Stimulated activated CD4-positive, alpha-beta T cell treated with anti-CD3 and anti-CD28 coated beads, TNF-alpha, amount 100 ng/mL, for 4 hours (primary cell): ENCODE results near the gene JAKMIP1.

ENCODE experiments used
- DNase-seq, 3 experiments: peaks; one replicate each; pipeline ENCODE4 v3.0.0-alpha.2; 2020; ENCODE audit warnings: low read depth in 3 of 3

JAKMIP1 gene

DNA sequence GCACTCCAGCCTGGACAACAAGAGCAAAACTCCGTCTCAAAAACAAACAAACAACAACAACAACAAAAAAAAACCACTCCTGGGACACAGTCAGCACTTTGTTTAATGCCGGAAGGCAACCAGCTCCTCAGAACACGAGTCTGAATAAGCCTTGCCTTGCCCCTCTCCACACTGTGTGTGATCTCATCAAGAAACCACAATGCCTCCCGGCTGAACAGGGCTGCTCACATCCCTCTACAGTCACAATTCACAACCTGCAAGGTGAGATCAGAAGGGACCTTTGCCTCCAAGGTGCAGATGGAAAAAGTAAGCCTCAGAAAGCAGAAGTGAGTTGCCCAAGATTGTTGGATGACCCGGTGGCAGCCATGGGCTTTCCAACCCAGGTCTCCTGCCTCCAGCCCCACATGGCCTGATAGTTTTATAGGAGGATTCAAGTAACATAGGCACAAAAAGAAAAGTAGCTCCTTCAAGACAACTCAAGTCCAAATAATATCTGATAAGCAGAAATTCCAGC lies 80.8 kb downstream of the JAKMIP1 start:
- DNase-seq: no peak

DNA sequence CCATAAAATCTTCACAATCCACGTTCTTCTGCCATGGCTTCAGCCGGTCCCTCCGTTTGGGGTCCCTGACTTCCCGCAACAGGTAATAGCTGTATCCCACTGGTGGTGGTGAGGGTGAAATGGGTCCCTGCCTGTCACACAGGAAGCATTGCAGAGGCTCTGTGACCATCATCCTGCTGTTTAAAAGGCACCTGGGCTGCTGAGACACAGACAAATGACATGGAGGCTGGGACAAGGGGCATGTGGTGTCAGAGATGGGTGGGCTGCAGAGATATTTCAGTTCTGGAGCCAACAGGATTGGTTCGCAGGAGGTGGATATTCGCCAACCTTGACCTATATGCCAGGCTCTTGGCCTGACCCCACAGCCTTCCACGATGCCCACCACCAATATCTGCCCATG lies 82.1 kb downstream of the JAKMIP1 start:
- no peak for DNase-seq

DNA sequence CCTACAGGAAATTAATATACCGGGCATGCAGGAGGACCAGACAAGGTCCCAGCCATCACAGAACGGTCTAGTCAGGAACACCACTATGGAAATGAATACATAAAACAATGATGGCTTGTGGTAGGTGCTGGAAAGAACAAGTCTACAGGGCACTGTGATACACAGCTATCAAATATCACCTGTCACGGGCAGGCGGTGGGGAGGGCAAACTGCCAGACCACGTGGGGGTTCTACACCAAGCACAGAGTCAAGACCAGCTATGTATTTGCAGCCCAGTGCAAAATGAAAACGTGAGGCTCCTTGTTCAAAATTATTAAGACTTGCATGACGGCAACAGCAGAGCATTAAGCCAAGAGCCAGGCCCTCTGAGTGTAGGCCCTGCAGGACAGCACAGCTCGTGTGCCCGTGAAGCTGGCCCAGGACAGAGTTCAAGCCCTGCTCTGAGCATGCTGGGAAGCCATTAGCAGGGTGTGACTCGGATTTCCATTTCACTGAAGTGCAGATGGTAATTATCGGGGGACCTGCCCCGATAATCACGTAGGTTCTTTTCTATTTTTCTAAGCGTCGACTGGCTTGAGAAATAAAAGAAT lies 83.6 kb downstream of the JAKMIP1 start:
- no peak for DNase-seq

DNA sequence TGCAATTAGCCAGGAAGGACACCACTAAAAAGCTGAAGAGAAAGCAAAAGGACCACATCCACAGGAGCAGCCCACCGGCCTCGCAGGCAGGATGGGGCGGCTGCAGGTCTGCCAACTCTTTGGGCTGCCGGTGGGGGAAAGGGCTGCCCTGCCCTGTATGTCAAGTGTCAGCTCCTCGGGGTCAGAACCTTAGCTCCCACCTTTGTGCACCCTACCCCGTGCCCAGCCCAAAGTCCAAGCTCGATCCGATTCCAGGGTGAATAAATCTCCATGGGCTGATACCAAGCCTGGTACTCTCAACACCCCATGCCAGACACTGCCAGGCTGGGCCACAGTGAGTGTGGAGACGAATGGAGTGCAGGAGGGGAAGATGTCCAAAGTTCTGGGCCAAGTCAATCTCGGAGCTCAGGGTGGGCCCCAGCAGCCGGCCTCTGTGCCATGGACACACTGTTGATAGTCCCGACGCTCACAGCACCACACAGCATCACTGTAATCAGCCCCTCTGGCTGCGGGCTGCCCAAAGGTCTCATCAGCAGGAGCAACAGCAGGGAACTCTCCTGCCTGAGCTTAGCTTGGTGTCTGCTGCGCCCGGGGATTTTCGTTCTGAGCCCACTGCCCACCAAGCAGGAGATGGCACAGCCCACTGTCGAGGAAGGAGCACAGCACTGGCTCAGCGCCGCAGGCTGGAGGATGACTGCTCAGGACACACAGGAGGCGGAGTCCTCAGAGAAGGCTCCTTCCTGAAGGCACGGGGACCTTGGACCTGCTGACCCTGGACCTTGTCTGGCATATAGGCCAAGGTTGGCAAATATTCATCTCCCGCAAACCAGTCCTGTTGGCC lies 84.4 kb downstream of the JAKMIP1 start:
- DNase-seq: no peak

DNA sequence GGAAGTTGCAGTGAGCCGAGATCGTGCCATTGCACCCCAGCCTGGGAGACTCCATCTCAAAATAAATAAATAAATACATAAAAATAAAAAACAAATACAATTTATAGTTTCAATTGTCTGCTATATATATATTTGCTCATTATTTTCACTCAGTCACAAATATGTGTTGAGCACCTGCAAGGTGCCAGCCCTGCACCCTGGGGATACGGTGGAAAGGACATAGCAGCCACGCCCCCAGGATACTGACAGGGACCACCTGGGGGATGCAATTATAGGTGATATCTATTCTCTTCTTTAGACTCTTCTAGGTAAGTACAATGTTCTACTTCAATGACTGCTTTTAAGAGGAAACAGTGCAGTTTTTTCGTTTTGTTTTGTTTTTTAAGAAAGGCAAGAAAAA lies 85.0 kb downstream of the JAKMIP1 start:
- DNase-seq: no peak

DNA sequence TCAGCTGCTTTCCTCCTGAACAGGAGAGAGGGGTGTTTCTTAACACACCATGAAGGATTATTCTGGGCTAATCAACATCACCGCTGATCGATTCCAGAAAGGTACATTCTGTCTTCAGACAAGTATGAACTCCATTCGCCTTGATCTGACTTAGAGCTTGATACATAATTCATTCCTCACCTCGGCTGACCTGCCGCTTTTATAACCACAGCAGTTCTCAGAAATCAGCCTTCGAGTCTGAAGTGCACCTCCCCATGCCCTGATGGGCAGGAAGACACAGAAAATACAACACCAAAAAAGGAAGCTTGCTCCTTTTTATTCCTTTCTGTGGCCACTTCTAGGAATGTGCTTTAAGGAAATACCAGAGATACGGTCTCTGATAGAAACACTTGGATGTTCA lies 85.7 kb downstream of the JAKMIP1 start:
- no peak for DNase-seq

DNA sequence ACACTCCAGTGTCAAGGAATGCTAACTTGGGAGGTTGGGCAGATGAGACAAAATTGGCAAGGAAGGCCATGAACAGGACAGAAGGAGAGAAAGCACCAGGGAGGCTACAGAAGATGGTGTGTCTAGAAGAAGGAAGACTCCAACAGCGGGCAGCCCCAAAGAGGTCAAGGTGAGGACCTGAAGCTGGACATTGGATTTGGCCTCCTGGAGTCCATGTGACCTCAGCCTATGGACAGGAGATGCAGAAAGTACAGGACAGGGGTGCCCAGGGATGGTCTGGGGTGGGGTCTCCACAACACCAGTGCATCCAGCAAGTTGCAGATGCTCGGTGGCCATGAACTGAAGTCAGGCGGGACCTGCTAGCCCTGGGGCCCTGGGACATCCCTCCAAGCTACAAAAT lies 86.2 kb downstream of the JAKMIP1 start:
- no peak for DNase-seq

DNA sequence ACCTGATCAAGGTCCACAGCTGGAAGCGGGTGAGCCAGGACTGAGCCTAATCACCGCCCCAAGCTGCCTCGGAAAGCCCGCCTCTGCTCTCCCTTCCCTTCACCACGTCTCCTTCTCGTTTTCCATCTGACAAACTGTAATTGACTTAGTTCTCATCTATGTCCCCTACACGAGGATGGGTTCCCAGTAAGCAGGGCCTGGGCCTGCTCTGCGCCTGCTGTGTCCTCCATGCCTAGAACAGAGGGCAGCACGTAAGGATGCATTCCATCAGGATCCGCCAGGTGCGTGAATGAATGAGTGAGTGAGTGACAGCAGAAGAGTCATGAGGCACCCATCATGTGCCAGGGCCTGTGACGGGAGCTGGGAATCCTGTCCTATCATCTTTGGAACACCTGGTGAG lies 86.7 kb downstream of the JAKMIP1 start:
- DNase-seq: no peak

DNA sequence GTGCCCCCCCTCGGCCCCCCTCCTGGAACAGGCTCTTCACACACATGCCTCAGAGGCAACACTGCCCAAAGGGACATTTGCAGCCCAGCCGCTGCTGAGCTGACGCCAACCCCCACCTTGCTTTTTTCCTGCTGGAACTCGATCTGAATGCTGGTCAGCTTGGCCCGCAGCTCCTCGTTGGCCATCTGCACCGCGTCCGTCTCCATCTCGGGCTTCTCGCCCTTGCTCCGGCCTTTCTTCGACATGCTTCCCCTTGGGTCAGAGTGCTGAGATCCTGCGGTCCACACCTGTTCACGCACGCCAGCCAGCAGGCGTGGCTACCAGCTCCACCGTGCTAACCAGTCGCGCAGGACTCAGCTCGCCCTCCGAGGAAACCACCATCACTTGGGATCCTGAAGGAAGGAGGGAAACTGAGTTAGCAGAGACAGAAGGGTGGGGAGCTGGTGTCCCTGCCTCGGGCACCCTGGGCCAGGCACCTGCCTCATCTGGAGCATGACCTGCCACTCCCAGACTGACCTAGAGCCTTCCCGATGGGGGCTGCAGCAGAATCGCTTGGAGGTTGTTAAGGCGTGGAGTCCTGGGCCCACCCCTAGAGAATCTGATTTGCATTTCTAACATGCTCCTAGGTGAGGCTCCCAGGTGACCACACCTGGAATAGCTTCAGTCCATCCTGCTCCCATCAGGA lies 87.6 kb downstream of the JAKMIP1 start:
- no peak for DNase-seq

DNA sequence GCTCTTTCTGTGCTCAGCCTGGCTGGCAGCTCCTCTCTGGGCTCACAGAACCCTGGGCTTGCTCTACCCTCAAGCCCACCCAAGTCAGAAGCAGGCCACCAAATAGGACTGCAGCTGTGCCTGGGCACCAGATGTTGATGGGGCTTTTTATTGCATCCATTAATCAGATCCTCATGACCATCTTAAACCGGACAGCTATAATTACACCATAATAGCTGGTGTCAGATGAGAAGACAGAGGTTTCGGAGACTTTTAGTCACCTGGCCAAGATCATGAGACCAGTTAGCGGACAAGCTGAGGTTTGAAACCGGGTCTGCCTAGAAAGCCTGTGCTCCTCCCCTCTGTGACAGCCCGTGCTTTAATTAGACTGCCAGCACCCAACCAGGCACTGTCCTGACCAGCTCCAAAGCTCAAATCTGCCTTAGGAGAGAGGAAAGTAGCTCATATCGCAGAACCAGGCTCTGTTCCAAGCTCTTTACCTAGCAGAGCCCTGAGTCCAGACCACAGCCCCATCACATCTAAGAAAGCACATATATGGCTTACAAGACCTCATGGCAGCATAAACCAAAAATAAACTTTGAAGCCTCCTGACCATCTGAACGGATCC lies 88.9 kb downstream of the JAKMIP1 start:
- no peak for DNase-seq

DNA sequence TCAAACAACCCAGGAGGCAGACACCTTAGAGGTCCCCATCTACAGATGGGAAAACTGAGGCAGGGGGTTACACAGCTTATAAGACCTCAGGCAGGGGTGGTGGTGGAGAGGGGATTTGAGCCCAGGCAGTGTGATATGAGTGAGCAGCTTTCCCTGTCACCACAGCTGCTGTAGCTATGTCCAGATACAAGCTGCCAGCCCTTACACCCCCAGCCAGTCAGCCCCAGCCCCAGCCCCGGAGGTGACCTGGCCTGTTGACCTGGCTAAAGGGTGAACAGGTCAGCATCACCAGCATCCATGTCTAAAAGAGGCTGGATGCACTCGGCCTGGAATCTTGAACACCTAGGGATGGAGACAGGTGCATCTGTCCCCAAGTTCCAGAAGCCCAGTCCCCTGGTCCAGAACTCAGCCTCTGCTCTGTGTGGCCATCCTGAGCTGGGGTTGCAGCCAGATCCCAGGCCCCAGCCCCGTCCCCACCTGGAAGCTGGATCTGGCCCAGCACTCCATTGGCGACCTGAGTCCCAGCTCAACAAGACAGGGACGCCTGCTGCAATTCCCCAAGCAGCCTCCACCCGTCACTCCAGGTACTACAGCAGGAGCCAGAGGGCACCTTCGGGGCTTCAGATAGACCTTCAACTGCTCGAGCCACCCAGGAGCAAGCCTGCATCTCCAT lies 89.5 kb downstream of the JAKMIP1 start:
- no peak for DNase-seq

DNA sequence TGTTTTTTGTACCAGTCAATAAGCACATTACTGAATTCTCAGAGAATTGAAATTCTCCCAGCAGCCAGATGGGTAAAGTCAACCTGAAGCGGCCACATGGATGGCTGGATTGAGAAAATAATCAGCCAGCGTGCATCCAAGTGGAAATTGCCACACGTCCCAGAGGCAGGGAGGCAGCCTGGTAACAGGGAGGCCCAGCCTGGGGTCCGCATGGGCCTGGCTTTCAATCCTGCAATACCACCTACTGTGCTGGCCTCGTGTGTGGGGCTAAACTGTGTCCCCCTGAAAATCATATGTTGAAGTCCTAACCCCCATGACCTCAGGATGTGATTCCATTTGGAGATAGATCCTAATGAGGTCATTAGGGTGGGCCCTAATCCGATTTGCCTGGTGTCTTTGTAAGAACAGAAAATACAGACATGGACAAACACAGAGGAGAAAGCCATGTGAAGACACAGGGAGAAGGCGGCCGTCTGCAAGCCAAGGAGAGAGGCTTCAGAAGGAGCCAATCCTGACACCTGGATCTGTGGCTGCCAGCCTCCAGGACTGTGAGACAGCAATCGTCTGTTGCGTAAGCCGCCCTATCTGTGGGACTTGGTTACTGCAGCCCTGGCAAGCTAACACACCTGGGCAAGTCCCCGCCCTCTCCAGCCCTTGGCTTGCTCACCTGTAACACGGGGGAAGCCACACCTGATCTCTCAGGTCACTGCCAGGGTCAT lies 90.3 kb downstream of the JAKMIP1 start:
- no peak for DNase-seq

DNA sequence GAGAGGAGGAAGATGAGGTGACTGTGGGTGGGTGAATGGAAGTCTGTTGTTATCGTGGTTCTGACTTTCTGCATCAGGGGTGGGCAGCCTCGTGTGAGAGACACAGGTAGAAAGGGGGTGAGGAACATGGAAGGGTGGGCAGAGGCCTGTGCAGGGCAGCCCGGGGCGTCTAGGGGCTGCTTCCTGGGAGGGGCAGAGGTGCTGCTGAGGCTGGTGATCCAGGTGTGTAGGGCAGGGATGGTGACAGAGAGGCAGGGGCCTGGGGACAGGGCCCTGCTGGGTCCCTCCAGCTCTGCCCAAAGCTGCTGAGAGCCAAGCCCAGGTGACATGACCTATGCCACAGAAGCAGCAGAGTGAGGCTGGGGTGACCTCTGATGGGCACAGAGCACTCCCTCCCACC lies 92.5 kb downstream of the JAKMIP1 start:
- DNase-seq: no peak

DNA sequence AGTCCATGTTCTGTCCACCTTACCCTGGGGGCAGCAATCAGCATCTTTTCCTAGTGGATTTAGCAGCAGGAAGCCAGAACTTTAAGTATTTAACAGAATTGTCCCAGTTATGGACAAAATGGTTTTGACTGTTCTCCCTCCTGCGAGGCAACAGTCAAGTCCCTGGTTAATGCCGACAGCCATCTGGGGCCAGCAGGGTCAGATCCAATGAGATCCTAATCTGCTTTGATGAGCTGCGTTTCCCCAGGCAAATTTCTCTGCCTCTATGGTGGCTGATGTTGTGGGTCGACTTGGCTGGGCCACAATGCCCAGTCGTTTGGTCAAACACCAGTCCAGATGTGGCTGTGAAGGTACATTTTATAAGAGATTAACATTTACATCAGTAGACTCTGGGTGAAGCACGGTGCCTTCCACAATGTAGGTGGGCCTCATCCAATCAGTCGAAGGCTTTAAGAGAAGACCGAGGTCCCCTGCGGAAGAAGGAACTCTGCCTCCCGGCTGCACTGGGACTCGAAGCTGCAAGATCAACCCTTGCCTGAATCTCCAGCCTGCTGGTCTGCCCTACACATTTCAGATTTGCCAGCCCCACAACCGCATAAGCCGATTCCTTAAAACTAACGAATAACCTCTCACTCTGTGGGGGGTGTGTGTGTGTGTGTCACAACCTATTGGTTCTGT lies 93.1 kb downstream of the JAKMIP1 start:
- DNase-seq: no peak

DNA sequence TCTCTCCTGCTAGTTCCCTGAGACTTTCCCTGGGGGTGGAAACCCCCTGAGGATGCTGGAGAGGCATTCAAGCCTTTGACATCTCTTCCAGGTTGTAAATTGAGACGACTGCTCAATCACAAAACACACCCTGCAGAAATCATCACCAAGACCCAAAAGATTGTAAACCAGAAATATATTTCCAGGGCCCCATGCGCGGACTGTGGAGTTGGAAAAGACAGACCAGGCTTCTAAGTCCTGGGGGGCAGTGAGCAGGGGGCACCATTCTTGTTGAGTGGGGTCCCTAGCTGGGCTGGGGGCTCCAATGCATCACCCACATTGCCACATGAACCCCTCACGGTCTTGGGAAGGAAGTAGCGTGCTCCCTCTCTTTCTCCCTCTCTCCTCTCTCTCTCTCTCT lies 94.2 kb downstream of the JAKMIP1 start:
- no peak for DNase-seq

DNA sequence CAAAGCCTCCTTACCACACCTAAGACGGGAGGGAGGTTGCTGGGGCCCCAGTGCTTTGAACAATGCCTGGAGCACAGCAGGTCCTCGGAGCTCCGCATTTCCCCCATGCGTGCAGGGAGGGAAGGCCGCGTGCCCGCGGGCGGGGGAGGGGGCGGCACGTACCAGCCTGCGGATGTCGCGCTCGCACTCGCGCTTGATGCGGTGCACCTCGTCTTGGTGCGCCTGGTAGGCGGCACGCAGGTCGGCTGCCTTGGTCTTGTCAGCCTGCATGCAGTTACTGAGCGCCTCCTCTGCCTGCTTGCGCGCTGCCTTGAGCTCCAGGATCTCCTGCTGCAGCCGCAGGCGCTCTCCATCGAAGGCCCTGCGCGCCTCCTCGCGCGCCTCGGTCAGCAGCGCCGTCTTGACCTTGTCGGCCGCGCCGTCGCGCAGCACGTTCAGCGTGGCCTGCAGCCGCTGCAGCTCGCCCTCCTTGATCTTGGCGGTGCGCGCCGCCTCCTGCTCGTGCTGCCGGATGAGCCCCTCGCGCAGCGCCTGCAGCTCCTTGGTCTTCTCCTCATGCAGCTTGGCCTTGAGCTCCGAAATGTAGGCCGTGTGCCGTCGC lies 94.9 kb downstream of the JAKMIP1 start:
- no peak for DNase-seq

DNA sequence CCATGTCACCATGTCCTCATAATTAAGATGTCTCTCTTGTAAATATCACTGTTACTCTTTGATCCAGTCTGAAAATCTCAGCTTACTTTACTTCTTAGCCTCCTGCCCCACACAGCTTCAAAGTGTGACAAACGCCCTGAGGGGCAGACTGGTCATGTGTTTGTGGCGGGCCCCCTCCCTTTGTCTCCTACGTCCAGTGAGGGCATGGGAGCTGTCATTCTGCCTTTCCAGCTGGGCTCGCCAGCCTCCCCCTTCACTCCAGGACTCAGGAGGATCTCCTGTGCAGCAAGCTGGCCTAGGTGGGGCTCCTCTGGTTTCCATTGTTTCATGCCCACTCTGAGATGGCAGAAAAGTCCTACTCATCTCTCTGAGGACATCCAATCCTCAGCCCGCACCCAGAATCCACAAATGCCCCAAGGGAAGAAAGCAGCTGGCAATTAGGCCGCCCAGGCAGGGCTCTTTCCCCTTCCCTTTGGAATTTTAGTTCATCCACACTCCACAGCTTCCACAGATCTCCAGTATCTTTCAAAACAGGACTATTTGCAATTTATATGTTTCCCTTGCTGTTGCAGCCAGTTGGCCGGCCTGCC lies 95.7 kb downstream of the JAKMIP1 start:
- no peak for DNase-seq

DNA sequence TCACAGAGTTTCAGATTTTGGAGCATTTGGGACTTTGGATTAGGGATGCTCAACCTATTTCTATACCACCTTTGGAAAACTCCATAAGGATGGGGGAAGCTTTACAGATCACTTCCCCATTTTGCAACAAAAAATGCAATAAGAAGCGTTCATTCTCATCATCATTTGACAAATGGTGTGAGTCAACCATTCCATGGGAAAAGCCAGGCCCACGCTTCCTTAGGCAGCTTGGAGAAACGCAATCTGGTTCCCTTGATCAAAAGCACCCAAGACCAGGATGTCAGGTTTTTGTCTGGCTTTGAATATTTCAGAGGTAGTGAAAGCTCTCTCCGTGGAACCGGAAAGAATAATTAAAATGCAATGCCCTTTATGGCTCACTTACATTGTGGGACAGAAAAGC lies 102.8 kb downstream of the JAKMIP1 start:
- no peak for DNase-seq

DNA sequence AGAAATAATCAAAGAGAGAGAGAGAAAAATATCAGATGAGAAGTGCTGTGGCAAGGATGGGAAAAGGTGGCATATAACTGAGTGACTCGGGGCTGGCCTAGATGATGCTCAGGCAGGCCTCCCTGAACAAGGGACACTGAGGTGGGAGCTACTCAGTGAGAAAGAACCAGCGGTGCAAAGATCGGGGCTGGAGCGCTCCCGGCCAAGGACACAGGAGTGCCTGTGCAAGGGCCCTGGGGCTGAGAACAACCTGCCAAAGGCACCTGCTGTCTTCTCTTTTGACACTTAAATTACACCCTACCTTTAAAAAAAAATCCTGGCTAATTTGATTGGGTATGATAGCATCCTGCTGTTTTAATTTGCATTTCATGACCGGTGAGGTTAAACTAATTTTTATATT lies 104.5 kb downstream of the JAKMIP1 start:
- DNase-seq: no peak
